ENCODE results near the gene TSEN34.
"Not testable (repeated sequence)": the region's sequence is repeated elsewhere in the genome, so short reads cannot be mapped to it uniquely, and the experiment has no call there.

TSEN34 gene

DNA sequence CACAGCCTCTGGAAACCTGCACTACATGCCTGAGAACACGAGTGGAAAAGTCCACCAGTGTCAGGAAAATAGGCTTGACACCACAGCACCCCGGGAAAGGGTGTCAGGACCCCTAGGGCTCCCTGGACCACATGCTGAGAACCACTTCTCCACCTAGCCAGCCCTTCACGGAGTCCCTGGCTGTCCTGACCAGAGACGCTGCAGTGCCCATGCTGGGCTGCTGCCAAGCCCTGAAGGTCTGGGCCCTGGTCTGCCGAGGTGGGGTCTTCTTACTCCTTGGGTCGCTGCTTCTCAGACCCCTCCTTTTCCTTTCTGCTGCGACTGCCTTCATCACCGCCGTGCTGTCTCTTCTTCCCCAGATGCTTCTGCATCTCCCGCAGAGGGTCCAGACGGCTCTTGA, 34.6 kb upstream of the TSEN34 start:
- no peaks in the 10 kb centered on the region for H3K9me3 Mint-ChIP-seq (ENCODE audit: low read depth)
- H3K4me3 Mint-ChIP-seq: no peak overlapping the region
- H3K27me3 Mint-ChIP-seq: no peaks in the 10 kb centered on the region
- H3K36me3 Mint-ChIP-seq: peaks cover 7% of the 10 kb centered on the region
- H3K27ac Mint-ChIP-seq: no peak overlapping the region
- peaks cover 64% of the 10 kb centered on the region for H3K4me1 Mint-ChIP-seq (ENCODE audit: low read depth)

DNA sequence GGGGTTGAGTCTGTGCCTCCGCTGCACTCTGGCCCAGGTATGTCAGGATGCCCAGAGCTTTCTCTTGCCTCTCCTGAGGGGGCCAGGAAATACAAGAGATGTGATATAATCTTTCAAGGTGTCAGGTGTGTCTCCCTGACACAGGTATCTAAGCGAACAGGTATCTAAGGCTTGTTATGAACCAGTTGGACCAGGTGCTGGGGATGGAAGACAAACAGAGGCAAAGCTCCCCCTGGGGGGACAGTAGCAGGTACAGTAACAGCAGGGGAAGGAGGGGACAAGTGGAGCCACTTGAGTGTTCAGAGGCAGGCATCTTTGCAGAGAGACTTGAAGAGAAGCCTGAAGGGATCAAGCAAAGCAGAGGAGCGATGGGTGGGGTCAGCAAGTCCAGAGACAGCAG, 34.2 kb upstream of the TSEN34 start:
- Mint-ChIP-seq H3K4me1 (ENCODE audit: low read depth) (peaks cover 63% of the 10 kb centered on the region), H3K4me3 (peak overlapping the region; percentile 73), H3K27me3 (no peaks in the 10 kb centered on the region), H3K27ac (peak overlapping the region; percentile 50), H3K9me3 (ENCODE audit: low read depth) (no peaks in the 10 kb centered on the region), H3K36me3 (peaks cover 7% of the 10 kb centered on the region)

DNA sequence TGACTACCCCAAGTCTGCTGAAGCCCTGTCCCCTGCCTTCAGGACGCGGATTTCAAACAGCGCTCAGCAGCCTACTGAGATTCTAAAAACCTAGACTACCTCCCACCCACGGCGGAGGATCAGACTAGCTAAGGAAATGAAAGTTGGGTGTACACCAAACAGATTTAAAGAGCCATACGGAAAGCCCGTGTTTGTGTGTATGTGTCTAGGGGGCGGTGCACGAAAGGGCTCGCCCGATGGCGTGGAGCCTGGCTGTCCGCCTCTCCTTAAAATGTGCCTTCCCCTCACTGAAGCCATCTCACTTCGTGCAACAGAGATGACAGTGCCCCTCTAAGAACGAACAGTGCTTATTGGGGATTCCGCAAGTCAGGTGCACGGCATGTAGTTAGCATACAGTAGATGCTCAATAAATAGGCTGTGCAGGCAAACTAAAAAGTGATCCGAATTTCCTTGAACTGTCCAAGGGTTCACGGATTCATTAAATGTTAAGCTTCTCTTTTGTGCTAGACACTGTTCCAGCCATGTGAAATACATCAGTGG, 32.2 kb upstream of the TSEN34 start:
- H3K27ac Mint-ChIP-seq: peak overlapping the region; percentile 99
- H3K4me1 Mint-ChIP-seq (ENCODE audit: low read depth): peaks cover 68% of the 10 kb centered on the region
- peaks cover 7% of the 10 kb centered on the region for H3K36me3 Mint-ChIP-seq
- no peaks in the 10 kb centered on the region for H3K27me3 Mint-ChIP-seq
- no peaks in the 10 kb centered on the region for H3K9me3 Mint-ChIP-seq (ENCODE audit: low read depth)
- peak overlapping the region; percentile 99 for H3K4me3 Mint-ChIP-seq

DNA sequence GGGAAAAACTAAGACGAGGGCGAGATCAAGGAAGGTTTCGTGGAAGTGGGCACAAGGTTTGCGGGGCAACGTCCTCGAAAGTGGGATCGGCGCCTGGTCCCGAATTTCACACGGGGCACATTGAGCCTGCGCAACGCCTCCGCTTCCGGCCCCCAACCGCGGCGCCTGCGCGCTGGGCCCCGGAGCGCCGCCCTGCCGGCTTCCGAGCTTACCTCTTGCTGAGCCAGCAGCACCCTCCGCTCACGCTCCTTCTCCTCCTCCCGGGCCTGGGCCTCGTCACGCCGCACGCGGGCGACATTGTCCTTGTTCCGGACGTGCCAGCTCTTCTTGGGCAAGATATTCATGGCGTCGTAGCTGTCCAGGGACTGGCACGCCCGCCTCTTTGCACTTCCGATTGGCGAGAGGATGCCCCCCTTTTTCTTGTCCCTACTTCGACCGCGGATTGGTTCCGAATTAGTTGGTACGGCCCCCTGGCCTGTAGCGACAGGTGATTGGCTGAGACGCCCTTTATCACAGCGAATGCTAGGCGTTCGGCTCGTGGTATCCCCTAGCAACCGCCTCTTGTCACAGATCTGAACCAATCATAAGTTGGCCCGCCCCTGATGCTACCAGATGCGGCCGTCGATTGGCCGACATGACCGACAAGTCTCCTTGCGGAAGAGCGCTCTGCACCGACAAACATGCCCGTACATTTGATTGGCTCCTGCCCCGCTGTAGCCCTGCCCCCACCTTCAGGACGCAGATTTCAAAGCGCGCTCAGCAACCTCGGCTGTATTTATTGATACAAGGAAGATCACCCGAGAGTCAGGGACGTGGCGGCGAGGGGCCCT, 31.5 kb upstream of the TSEN34 start, which contains the start of gene LENG1:
LENG1 (minus strand) TSS at position 370 of the 830 bp plus-strand sequence; CDS start at position 344, 26 bp downstream.
- Mint-ChIP-seq H3K27me3 (no peaks in the 10 kb centered on the region), H3K9me3 (ENCODE audit: low read depth) (no peaks in the 10 kb centered on the region), H3K4me1 (ENCODE audit: low read depth) (peaks cover 67% of the 10 kb centered on the region), H3K36me3 (peaks cover 5% of the 10 kb centered on the region), H3K27ac (peak within 1 kb of the TSS; percentile 99), H3K4me3 (peak within 1 kb of the TSS; percentile 99)

DNA sequence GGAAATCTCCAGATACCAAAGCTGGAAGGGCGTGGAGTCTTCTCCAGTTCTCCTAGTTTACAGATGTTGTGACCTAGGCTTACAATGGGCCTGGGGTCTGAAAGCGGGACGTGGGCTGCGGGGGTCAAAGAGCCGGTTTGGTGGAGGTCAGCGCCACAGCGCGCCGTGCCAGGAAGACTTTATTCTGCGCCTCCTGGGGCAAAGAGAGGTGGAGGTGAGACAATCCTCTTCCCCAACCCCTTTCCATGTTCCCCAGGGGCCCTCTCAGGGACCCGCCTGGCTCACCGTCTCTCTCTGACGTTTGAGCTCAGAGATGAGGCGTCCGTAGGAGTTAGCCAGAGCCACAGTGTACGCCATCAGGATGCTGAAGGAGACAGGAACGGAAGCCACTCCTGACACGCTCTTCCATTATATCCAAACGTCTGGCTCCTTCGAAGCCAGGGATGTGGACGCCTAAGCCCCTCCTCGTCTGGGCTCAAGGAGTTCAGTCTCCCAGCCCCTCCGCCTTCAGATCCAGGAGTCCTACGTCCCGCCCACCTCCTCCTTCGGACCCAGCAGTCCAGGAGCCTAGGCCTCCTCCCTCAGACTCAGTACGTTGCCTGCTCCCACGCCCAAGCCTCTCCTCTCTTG, 30.8 kb upstream of the TSEN34 start:
- peak overlapping the region; percentile 99 for H3K27ac Mint-ChIP-seq
- peaks cover 2% of the 10 kb centered on the region for H3K36me3 Mint-ChIP-seq
- H3K4me1 Mint-ChIP-seq (ENCODE audit: low read depth): peaks cover 63% of the 10 kb centered on the region
- H3K4me3 Mint-ChIP-seq: peak overlapping the region; percentile 99
- no peaks in the 10 kb centered on the region for H3K27me3 Mint-ChIP-seq
- H3K9me3 Mint-ChIP-seq (ENCODE audit: low read depth): no peaks in the 10 kb centered on the region

DNA sequence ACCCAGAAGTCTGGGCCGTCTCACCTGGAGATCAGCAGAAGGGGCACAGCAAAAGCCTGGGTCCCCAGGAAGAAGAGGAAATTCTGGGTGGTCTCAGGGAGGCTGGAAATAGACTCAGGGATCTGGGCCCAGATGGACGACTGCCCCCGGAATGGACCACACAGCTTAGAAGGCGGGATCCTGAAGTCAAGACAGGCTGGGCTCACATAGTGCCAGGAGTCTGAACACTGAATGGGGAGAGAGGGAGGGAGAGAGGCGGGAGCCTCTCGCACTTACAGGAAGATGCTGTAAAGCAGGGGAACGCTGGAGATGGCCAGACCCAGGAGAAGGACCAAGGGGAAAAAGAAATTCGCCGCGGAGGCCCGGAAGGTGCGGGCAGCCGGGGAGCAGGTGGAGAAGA, 30.3 kb upstream of the TSEN34 start:
- H3K36me3 Mint-ChIP-seq: peaks cover 2% of the 10 kb centered on the region
- no peaks in the 10 kb centered on the region for H3K9me3 Mint-ChIP-seq (ENCODE audit: low read depth)
- H3K27me3 Mint-ChIP-seq: no peaks in the 10 kb centered on the region
- peak overlapping the region; percentile 99 for H3K27ac Mint-ChIP-seq
- H3K4me1 Mint-ChIP-seq (ENCODE audit: low read depth): peaks cover 61% of the 10 kb centered on the region
- peak overlapping the region; percentile 99 for H3K4me3 Mint-ChIP-seq

DNA sequence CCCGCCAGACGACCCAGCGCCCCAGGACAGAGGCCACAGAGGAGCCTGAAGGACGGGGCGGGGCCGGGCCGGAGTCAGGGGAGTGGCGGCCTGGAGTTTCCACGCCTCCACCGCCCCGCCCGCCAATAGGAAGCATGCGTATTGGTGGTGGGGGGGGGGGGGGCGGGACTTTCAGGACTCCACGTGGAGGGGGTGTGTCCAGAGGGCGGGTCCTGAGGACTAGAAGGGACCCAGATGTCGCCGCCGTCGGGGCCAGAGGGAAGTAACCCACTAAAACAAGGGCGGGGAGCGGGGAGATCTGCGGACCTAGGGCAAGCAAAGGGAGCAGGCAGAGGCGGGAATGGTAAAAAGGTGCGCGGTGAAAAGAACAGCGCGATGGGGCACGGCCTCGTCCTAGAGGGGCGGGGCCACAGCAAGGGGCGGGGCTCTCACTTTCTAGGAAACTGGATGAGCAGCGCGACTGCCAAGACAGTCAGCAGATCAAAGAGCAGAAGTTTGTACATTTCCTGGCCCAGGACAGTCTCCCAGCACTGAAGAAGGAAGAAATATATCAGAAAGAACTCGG, 28.8 kb upstream of the TSEN34 start:
- Mint-ChIP-seq H3K27me3 (no peaks in the 10 kb centered on the region), H3K27ac (peak overlapping the region; percentile 55), H3K36me3 (no peaks in the 10 kb centered on the region), H3K4me1 (ENCODE audit: low read depth) (peaks cover 52% of the 10 kb centered on the region), H3K4me3 (peak overlapping the region; percentile 89), H3K9me3 (ENCODE audit: low read depth) (no peaks in the 10 kb centered on the region)

DNA sequence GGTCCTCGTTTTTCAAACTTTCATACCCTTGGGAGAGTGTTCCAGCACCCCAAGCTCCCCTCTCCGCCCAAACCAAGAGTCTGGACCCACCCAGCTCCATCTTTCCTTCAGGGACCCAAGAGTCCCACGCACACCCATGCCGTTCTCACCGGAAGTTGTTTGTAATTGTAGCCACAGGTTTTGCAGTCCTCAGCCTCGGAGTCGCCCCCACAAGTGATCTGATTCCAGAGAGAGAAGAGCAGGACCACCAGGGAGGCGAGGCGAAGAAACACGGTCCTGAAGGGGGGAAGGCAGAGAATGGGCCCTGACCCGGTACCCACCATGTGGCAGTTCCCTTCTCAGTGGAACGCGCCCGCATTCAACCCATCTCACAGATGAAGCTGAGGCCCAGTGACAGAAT, 28.2 kb upstream of the TSEN34 start:
- Mint-ChIP-seq H3K27ac (peak overlapping the region; percentile 66), H3K36me3 (no peaks in the 10 kb centered on the region), H3K9me3 (ENCODE audit: low read depth) (no peaks in the 10 kb centered on the region), H3K4me1 (ENCODE audit: low read depth) (peaks cover 52% of the 10 kb centered on the region), H3K4me3 (peak overlapping the region; percentile 89), H3K27me3 (no peaks in the 10 kb centered on the region)

DNA sequence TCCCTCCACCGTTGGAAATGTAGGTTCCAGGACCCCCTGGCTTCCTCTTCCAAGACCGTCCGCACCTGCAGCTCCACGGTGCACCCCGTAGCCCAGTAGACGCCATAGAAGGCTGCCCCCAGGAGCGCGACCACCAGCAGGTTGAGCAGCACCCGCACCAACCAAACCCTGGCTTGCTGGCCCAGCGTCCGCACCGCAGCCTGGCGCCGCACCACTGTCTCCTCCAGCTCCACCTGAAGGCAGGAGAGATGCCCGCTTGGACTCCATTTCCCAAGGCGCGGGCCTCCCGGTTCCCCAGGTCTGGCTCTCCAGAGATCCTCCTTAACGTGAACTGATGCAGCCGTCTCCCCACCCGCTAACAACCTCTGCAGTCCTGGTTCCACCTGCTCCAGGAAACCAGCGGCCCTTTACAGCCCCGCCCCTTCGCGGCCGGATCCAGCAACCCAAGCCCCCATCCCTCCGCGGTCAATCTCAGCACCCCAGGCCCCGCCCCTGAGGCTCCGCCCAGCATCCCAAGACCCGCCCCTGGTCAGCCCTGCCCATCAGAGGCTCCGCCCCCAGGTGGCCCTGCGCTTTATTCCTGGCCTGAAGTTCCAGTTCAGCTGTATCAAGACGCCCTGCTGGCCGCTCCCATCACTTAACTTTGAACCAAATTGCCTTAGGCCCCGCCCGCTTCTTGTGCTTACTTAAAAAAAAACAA, 26.6 kb upstream of the TSEN34 start:
- Mint-ChIP-seq H3K4me3 (peak overlapping the region; percentile 67), H3K27me3 (no peaks in the 10 kb centered on the region), H3K27ac (no peak overlapping the region), H3K4me1 (ENCODE audit: low read depth) (peaks cover 44% of the 10 kb centered on the region), H3K9me3 (ENCODE audit: low read depth) (no peaks in the 10 kb centered on the region), H3K36me3 (no peaks in the 10 kb centered on the region)

DNA sequence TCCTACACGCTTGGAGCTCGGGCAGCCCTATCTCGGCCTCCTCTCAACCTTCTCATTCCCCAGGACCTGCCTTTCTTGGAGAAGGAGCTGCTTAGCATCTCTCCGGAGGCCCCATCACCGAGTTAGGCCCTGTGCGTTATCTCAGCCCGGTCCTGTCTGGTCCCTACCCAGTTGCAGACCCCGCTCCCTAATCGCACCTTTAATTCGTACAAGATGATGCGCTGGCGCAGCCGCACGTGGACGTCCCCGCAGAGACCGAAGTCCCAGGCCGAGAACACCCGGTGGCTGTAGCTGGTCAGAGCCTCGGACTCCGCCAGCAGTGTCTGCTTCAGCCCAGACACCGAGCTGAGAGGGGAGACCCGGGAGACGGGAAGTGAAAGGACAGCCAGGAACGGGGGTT, 25.9 kb upstream of the TSEN34 start:
- Mint-ChIP-seq H3K27ac (no peak overlapping the region), H3K9me3 (ENCODE audit: low read depth) (no peaks in the 10 kb centered on the region), H3K4me3 (no peak overlapping the region), H3K36me3 (no peaks in the 10 kb centered on the region), H3K4me1 (ENCODE audit: low read depth) (peaks cover 39% of the 10 kb centered on the region), H3K27me3 (no peaks in the 10 kb centered on the region)

DNA sequence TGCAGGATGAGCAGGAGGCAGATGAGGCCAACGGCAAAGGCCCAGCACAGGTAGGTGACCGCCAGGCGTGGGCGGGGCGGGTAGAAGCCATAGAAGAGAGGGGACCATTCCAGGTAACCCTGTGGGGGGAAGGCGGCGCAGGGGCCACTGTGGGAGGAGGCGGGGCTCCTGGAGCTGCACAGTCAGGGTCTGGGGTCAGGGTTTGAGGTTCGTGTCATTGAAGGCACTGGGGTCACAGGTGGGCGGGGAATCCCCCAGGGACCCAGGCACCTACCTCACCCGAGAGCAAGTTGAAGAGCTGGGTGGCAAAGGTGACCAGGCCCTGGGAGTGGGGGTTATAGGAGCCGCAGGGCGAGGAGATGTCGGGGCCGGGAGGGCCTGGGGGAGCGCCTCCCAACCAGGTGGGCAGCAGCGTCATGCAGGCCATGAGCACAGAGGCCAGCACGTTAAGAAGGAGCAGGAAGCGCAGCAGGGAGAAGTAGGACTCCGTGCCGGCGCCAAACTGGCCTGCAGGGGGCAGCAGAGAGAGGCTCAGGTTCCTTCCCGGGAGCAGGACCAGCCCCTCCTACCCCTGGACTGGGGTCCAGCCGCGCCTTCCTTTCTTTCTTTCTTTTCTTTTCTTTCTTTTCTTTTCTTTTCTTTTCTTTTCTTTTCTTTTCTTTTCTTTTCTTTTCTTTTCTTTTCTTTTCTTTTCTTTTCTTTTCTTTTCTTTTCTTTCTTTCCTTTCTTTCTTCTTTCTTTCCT, 22.8 kb upstream of the TSEN34 start:
- Mint-ChIP-seq H3K4me3 (no peak overlapping the region), H3K36me3 (no peaks in the 10 kb centered on the region), H3K27me3 (no peaks in the 10 kb centered on the region), H3K9me3 (ENCODE audit: low read depth) (no peaks in the 10 kb centered on the region), H3K27ac (no peak overlapping the region), H3K4me1 (ENCODE audit: low read depth) (peaks cover 17% of the 10 kb centered on the region)

DNA sequence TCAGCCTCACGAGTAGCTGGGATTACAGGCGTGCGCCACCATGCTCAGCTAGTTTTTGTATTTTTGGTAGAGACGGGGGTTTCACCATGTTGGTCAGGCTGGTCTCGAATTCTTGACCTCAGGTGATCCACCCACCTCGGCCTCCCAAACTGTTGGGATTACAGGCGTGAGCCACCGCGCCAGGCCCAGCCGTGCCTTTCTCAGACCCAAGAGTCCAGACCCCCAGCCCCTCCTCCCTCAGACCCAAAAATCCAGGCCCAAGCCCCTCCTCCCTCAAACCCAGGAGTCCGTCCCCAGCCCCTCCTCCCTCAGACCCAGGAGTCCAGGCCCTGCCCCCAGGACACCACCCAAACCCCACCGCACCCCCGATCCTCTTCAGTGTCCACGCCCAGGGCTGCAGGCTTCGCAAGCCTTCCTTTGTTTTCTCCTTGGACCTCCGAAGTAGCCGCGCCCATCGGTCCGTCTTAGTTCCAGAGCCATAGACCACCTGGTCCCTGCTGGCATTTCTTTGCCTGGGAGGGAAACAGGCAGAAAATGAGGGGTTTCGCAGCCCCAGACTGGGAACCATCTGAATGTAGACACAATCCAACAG, 21.9 kb upstream of the TSEN34 start:
- no peaks in the 10 kb centered on the region for H3K36me3 Mint-ChIP-seq

DNA sequence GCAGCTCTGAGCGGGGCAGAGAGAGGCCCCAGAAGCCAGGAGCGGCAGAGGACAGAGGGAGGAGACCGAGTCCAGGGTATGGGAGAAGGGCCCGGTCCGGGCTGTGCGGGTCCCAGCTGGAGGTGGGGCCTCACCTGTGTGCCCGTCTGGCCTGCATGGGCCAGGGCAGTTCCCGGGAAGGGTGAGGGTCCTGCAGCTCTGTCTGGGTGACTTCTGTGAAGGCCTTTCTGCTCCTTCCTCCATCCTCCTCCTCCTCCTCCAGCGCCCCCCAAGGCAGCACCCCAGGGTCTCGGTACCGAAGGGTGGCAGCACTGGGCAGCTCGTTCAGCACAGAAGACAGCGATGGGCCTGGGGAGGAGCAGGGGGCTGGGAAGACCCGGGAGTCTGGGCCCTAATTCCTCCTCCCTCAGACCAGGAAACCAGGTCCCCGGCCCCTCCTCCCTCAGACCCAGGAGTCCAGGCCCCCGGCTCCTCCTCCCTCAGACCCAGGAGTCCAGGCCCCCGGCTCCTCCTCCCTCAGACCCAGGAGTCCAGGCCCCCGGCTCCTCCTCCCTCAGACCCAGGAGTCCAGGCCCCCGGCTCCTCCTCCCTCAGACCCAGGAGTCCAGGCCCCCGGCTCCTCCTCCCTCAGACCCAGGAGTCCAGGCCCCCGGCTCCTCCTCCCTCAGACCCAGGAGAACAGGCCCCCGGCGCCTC, 19.2 kb upstream of the TSEN34 start:
- H3K27me3 Mint-ChIP-seq; H3K27ac Mint-ChIP-seq; H3K9me3 Mint-ChIP-seq (ENCODE audit: low read depth): not testable (repeated sequence)

More for the DNA sequence above, 21.9 kb upstream of the TSEN34 start:
- H3K4me1 Mint-ChIP-seq (ENCODE audit: low read depth): peaks cover 12% of the 10 kb centered on the region
- H3K9me3 Mint-ChIP-seq (ENCODE audit: low read depth): no peaks in the 10 kb centered on the region
- H3K27ac Mint-ChIP-seq: no peak overlapping the region
- no peak overlapping the region for H3K4me3 Mint-ChIP-seq
- H3K27me3 Mint-ChIP-seq: no peaks in the 10 kb centered on the region

More for the DNA sequence above, 19.2 kb upstream of the TSEN34 start:
- not testable (repeated sequence) for H3K36me3 Mint-ChIP-seq; H3K4me3 Mint-ChIP-seq; H3K4me1 Mint-ChIP-seq (ENCODE audit: low read depth)
